IMR-90 (cell line): Measurements from ENCODE around the gene KLF7. TPM values are rescaled to one million over a fixed set of nuclear protein-coding genes. Genes with fewer than 3 reads are reported as not detected.

Experiments
- ATAC-seq: fragments of 200-7000 bp; cut with Tn5 transposase; 2 replicates; pipeline ENCODE4 v1.9.1; 2020; ENCODE audit warnings: low read depth, mild to moderate bottlenecking, moderate library complexity
- BruUV-seq: library from RNA; stranded (reverse); fragments of 400-500 nt; replicated peaks from 2 replicates; lab custom pipeline; 2021; lab: Mats Ljungman, UMichigan
- CTCF ChIA-PET: fragments of 300-600 bp; formaldehyde crosslinking; extraction: SDS; loops from one replicate; lab custom pipeline; 2021; ENCODE audit warnings: antibody characterized with exemption; lab: Yijun Ruan, JAX
- POLR2A ChIA-PET: fragments of 300-600 bp; sonication (Branson Sonifier 250); formaldehyde crosslinking; loops from one replicate; lab custom pipeline; 2022; ENCODE audit warnings: antibody characterized with exemption; ENCODE audit not compliant: unreplicated experiment; lab: Charles Lee
- DNase-seq: peaks from one replicate; pipeline ENCODE4 v3.0.0; 2013
- H2AFZ ChIP-seq: replicated peaks from 2 replicates; pipeline ENCODE3; 2013; ENCODE audit warnings: low read length, mild to moderate bottlenecking; ENCODE audit not compliant: poor library complexity
- H2AK5ac ChIP-seq: 2 replicates; pipeline ENCODE4 v1.6.1; 2013; ENCODE audit warnings: low read depth, low read length, inconsistent platforms
- H2AK9ac ChIP-seq: replicated peaks from 2 replicates; pipeline ENCODE3; 2013; ENCODE audit warnings: mild to moderate bottlenecking, low read depth, low read length, moderate library complexity; ENCODE audit not compliant: poor library complexity
- H2BK120ac ChIP-seq: 2 replicates; pipeline ENCODE4 v1.6.1; 2013; ENCODE audit warnings: low read depth, low read length, inconsistent platforms
- H2BK15ac ChIP-seq: 3 replicates; pipeline ENCODE4 v1.6.1; 2013; ENCODE audit warnings: low read depth, low read length, inconsistent platforms
- H2BK20ac ChIP-seq: 2 replicates; pipeline ENCODE4 v1.6.1; 2013; ENCODE audit warnings: low read depth, mild to moderate bottlenecking, inconsistent platforms, low read length, moderate library complexity
- H2BK5ac ChIP-seq: 2 replicates; pipeline ENCODE4 v1.6.1; 2013; ENCODE audit warnings: mild to moderate bottlenecking, low read depth, low read length, inconsistent platforms; ENCODE audit not compliant: poor library complexity, severe bottlenecking
- H3K14ac ChIP-seq: replicated peaks from 2 replicates; pipeline ENCODE4 v1.6.1; 2013; ENCODE audit warnings: low read depth, low read length, inconsistent platforms
- H3K18ac ChIP-seq: 2 replicates; pipeline ENCODE4 v1.6.1; 2013; ENCODE audit warnings: low read depth, low read length, control low read depth
- H3K23ac ChIP-seq: 2 replicates; pipeline ENCODE4 v1.6.1; 2013; ENCODE audit warnings: low read depth, low read length, inconsistent platforms
- H3K27ac ChIP-seq: 2 replicates; pipeline ENCODE4 v1.5.1; 2013; ENCODE audit warnings: mild to moderate bottlenecking, control low read depth, low read length; ENCODE audit not compliant: insufficient read depth
- H3K27me3 ChIP-seq: 2 replicates; pipeline ENCODE4 v1.6.1; 2013; ENCODE audit warnings: low read length; ENCODE audit not compliant: control insufficient read depth, insufficient read depth
- H3K36me3 ChIP-seq: 2 replicates; pipeline ENCODE4 v1.6.1; 2013; ENCODE audit warnings: low read length, mixed read lengths; ENCODE audit not compliant: control insufficient read depth, insufficient read depth
- H3K4ac ChIP-seq: 2 replicates; pipeline ENCODE4 v1.6.1; 2013; ENCODE audit warnings: low read depth, low read length, inconsistent platforms
- H3K4me1 ChIP-seq: 2 replicates; pipeline ENCODE4 v1.6.1; 2013; ENCODE audit warnings: low read length, mixed read lengths; ENCODE audit not compliant: control insufficient read depth, insufficient read depth
- H3K4me2 ChIP-seq: 2 replicates; pipeline ENCODE4 v1.6.1; 2013; ENCODE audit warnings: low read depth, mild to moderate bottlenecking, control low read depth, low read length, moderate library complexity
- H3K4me3 ChIP-seq: 2 replicates; pipeline ENCODE4 v1.5.1; 2013; ENCODE audit warnings: low read depth, mild to moderate bottlenecking, control low read depth, low read length, moderate library complexity; ENCODE audit not compliant: insufficient read depth
- H3K56ac ChIP-seq: 2 replicates; pipeline ENCODE4 v1.6.1; 2013; ENCODE audit warnings: low read length, inconsistent platforms; ENCODE audit not compliant: insufficient read depth; ENCODE audit errors: extremely low read depth
- H3K79me1 ChIP-seq, 2 experiments: 2 replicates each; pipeline ENCODE4 v1.6.1; 2013; ENCODE audit warnings: low read length in 2 of 2, inconsistent platforms in 1 of 2, low read depth in 1 of 2
- H3K9ac ChIP-seq: 2 replicates; pipeline ENCODE4 v1.6.1; 2013; ENCODE audit warnings: low read depth, low read length, control low read depth
- H3K9me1 ChIP-seq: 2 replicates; pipeline ENCODE4 v1.6.1; 2013; ENCODE audit warnings: low read length, inconsistent platforms; ENCODE audit not compliant: insufficient read depth
- H3K9me3 ChIP-seq: 2 replicates; pipeline ENCODE4 v1.6.1; 2013; ENCODE audit warnings: low read length; ENCODE audit not compliant: control insufficient read depth, insufficient read depth
- H4K20me1 ChIP-seq: 2 replicates; pipeline ENCODE4 v1.6.1; 2013; ENCODE audit warnings: low read length, inconsistent platforms; ENCODE audit not compliant: insufficient read depth
- H4K5ac ChIP-seq: 2 replicates; pipeline ENCODE4 v1.6.1; 2013; ENCODE audit warnings: mild to moderate bottlenecking, low read depth, low read length, control low read depth
- H4K8ac ChIP-seq, 2 experiments: 2 replicates each; pipeline ENCODE4 v1.6.1; 2013; ENCODE audit warnings: low read depth in 2 of 2, low read length in 2 of 2, control low read depth in 1 of 2, inconsistent platforms in 1 of 2
- H4K91ac ChIP-seq: 2 replicates; pipeline ENCODE4 v1.6.1; 2013; ENCODE audit warnings: low read depth, low read length, inconsistent platforms; ENCODE audit not compliant: insufficient read depth
- BHLHE40 ChIP-seq: fragments of 150-350 bp; IDR thresholded peaks from 2 replicates; pipeline ENCODE4 v1.6.1; 2016; ENCODE audit warnings: mild to moderate bottlenecking, low read depth, low read length
- CEBPB ChIP-seq: IDR thresholded peaks from 2 replicates; pipeline ENCODE4 v1.6.1; 2012; ENCODE audit warnings: low read depth, low read length, improper control_type of control experiment
- CHD1 ChIP-seq: IDR thresholded peaks from 2 replicates; pipeline ENCODE4 v1.6.1; 2012; ENCODE audit warnings: low read depth, low read length, improper control_type of control experiment
- FOS ChIP-seq: fragments of 150-350 bp; IDR thresholded peaks from 2 replicates; pipeline ENCODE4 v1.6.1; 2016; ENCODE audit warnings: low read depth, low read length
- MAFK ChIP-seq: IDR thresholded peaks from 2 replicates; pipeline ENCODE4 v1.6.1; 2012; ENCODE audit warnings: low read depth, low read length, improper control_type of control experiment
- MAZ ChIP-seq: IDR thresholded peaks from 2 replicates; pipeline ENCODE4 v1.6.1; 2012; ENCODE audit warnings: low read depth, mild to moderate bottlenecking, low read length, improper control_type of control experiment, moderate library complexity, borderline replicate concordance
- MXI1 ChIP-seq: IDR thresholded peaks from 2 replicates; pipeline ENCODE4 v1.6.1; 2012; ENCODE audit warnings: low read depth, mild to moderate bottlenecking, low read length, moderate library complexity, borderline replicate concordance
- NFE2L2 ChIP-seq: fragments of 150-350 bp; IDR thresholded peaks from 2 replicates; pipeline ENCODE4 v1.6.1; 2016; ENCODE audit warnings: low read depth, mild to moderate bottlenecking, low read length
- POLR2A ChIP-seq: IDR thresholded peaks from 2 replicates; pipeline ENCODE4 v1.6.1; 2012; ENCODE audit warnings: mild to moderate bottlenecking, low read depth, low read length
- RAD21 ChIP-seq: IDR thresholded peaks from 2 replicates; pipeline ENCODE4 v1.6.1; 2012; ENCODE audit warnings: low read length, improper control_type of control experiment
- RCOR1 ChIP-seq: IDR thresholded peaks from 2 replicates; pipeline ENCODE4 v1.6.1; 2012; ENCODE audit warnings: mild to moderate bottlenecking, low read length, improper control_type of control experiment; ENCODE audit not compliant: insufficient replicate concordance
- RFX5 ChIP-seq: IDR thresholded peaks from 2 replicates; pipeline ENCODE4 v1.8.0; 2012; ENCODE audit warnings: low read depth, mild to moderate bottlenecking, low read length, moderate library complexity
- SMC3 ChIP-seq: fragments of 150-350 bp; IDR thresholded peaks from 2 replicates; pipeline ENCODE4 v1.6.1; 2016; ENCODE audit warnings: low read depth, mild to moderate bottlenecking, antibody characterized with exemption, low read length, moderate library complexity
- WGBS, 2 experiments: methylation state at CpG; one replicate each; pipeline versions ENCODE4 v1.1.5 to v1.1.7; 2013; ENCODE audit warnings: missing lambda C conversion rate in 2 of 2; ENCODE audit not compliant: insufficient read length in 1 of 2; ENCODE audit errors: extremely low coverage in 2 of 2; 5-methylcytosine and 5-hydroxymethylcytosine counted together
- dilution Hi-C: fragments of 300-500 bp; cut with HindIII; formaldehyde crosslinking; loops from one replicate; pipeline ENCODE4 v1.14.3; 2018; ENCODE audit warnings: low sequenced_read_pairs; ENCODE audit not compliant: unreplicated experiment
- in situ Hi-C: fragments of 300-500 bp; cut with MboI; formaldehyde crosslinking; loops from 3 replicates; pipeline ENCODE4 v1.14.3; 2019; ENCODE audit warnings: low sequenced_read_pairs, inconsistent platforms, mixed read lengths
- intact Hi-C: fragments of 100-400 bp; cut with micrococcal nuclease; formaldehyde crosslinking; loops from 2 replicates; pipeline ENCODE4 v1.10.0; 2022
- polyA plus RNA-seq, 3 experiments: library from polyadenylated mRNA; depleted of rRNA; stranded (reverse); fragments of >200 nt; gene quantifications; 2 replicates each; pipeline ENCODE4 v1.2.3, GENCODE V29; 2012; ENCODE audit warnings: low replicate concordance in 1 of 3
- total RNA-seq: library from RNA; depleted of rRNA; stranded (reverse); fragments of >200 nt; gene quantifications from 2 replicates; pipeline ENCODE4 v1.2.3, GENCODE V29; 2012
- TF ChIP-seq, protein P1 (sequence below): fragments of 150-350 bp; IDR thresholded peaks from 2 replicates; pipeline ENCODE4 v1.6.1; 2017; ENCODE audit warnings: mild to moderate bottlenecking, antibody characterized with exemption, low read length, low read depth
- TF ChIP-seq, protein P2 (sequence below): fragments of 150-350 bp; IDR thresholded peaks from 2 replicates; pipeline ENCODE4 v1.6.1; 2016; ENCODE audit warnings: low read depth, mild to moderate bottlenecking, low read length, moderate library complexity, borderline replicate concordance
- TF ChIP-seq, protein P3 (sequence below): conservative IDR thresholded peaks from 2 replicates; pipeline ENCODE4 v1.5.1; 2012; ENCODE audit warnings: mild to moderate bottlenecking, low read depth, low read length, improper control_type of control experiment

The KLF7 gene
- total and polyA plus RNA-seq, 2 of the 4 experiments (the other 2 are of a cell fraction): 23.1 to 28.5 TPM

DNA sequence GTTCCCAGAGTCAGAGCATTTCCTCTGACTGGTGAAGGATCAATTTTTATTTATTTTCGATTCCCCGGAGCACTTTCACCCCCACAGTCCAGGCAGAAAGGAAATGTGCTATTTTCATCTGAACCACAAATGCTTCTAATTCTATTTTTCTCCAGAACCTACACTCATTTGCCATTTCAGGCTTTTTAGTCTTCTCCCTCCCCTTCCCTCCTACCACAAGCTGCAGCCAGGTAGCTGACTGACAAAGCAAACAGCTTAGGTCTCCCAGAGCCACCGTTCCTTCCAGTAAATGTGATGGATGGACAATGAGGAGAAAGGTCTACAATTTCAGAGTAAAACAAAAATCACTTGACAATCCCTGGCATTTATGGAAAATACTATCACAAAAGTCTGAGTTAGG is 76.9 kb downstream of the KLF7 start:
- Histone ChIP-seq H3K4me3 (no peak overlapping the region), H2AFZ (no peak overlapping the region), H3K4ac (no peak overlapping the region), H3K18ac (no peak overlapping the region), H3K79me1 (peaks cover 47 to 81% of the 10 kb centered on the region in 2 experiments), H3K14ac (peak overlapping the region; percentile 56; the same call in 1 of the 2 replicates), H3K56ac (no peak overlapping the region), H2BK15ac (no peak overlapping the region), H2BK120ac (no peak overlapping the region), H4K5ac (no peak overlapping the region), H4K8ac (peak overlapping the region in 1 of 2 experiments; percentile 15; a peak in 1 of 4 replicates), H3K9me3 (no peaks in the 10 kb centered on the region), H3K36me3 (peaks cover 30% of the 10 kb centered on the region), H4K91ac (no peak overlapping the region), H3K4me1 (no peaks in the 10 kb centered on the region; the same call in 1 of the 2 replicates), H3K27me3 (no peaks in the 10 kb centered on the region), H3K9me1 (peaks cover 34% of the 10 kb centered on the region), H3K4me2 (no peak overlapping the region), H3K27ac (no peak overlapping the region), H3K23ac (no peak overlapping the region), H2BK5ac (peak overlapping the region; percentile 14), H4K20me1 (peaks cover 78% of the 10 kb centered on the region), H2BK20ac (no peak overlapping the region), H2AK5ac (no peak overlapping the region), H3K9ac (no peak overlapping the region), H2AK9ac (no peak overlapping the region)
- in situ Hi-C loops (no loop called here), intact Hi-C loops (no loop called here), dilution Hi-C loops (no loop called here)
- POLR2A ChIA-PET: interaction anchor here (0.6 kb wide), 1 partner anchor 495 kb away, joined by 6 read pairs; no protein-coding TSS in a partner anchor
- DNase-seq: no peak
- TF ChIP-seq, protein P1, sequence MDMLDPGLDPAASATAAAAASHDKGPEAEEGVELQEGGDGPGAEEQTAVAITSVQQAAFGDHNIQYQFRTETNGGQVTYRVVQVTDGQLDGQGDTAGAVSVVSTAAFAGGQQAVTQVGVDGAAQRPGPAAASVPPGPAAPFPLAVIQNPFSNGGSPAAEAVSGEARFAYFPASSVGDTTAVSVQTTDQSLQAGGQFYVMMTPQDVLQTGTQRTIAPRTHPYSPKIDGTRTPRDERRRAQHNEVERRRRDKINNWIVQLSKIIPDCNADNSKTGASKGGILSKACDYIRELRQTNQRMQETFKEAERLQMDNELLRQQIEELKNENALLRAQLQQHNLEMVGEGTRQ: no peak
- TF ChIP-seq MAZ: no peak
- TF ChIP-seq CEBPB: no peak
- TF ChIP-seq MAFK: no peak
- no peak for TF ChIP-seq NFE2L2
- TF ChIP-seq, protein P2, sequence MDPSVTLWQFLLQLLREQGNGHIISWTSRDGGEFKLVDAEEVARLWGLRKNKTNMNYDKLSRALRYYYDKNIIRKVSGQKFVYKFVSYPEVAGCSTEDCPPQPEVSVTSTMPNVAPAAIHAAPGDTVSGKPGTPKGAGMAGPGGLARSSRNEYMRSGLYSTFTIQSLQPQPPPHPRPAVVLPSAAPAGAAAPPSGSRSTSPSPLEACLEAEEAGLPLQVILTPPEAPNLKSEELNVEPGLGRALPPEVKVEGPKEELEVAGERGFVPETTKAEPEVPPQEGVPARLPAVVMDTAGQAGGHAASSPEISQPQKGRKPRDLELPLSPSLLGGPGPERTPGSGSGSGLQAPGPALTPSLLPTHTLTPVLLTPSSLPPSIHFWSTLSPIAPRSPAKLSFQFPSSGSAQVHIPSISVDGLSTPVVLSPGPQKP: no peak
- TF ChIP-seq, protein P3, sequence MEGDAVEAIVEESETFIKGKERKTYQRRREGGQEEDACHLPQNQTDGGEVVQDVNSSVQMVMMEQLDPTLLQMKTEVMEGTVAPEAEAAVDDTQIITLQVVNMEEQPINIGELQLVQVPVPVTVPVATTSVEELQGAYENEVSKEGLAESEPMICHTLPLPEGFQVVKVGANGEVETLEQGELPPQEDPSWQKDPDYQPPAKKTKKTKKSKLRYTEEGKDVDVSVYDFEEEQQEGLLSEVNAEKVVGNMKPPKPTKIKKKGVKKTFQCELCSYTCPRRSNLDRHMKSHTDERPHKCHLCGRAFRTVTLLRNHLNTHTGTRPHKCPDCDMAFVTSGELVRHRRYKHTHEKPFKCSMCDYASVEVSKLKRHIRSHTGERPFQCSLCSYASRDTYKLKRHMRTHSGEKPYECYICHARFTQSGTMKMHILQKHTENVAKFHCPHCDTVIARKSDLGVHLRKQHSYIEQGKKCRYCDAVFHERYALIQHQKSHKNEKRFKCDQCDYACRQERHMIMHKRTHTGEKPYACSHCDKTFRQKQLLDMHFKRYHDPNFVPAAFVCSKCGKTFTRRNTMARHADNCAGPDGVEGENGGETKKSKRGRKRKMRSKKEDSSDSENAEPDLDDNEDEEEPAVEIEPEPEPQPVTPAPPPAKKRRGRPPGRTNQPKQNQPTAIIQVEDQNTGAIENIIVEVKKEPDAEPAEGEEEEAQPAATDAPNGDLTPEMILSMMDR: no peak
- TF ChIP-seq FOS: no peak
- no peak for TF ChIP-seq POLR2A
- no peak for TF ChIP-seq MXI1
- TF ChIP-seq RFX5: no peak
- no peak for TF ChIP-seq SMC3
- TF ChIP-seq RCOR1: no peak
- TF ChIP-seq BHLHE40: no peak
- no peak for TF ChIP-seq RAD21
- TF ChIP-seq CHD1: no peak
- 100% methylated on average over 1 of the region's 3 CpGs; no CpG with 5 or more reads in 1 of the 2 experiments for WGBS, 2 experiments
- no peak for ATAC-seq
- CTCF ChIA-PET: no interaction called here
- no TSS peak for BruUV-seq
